Measurements from ENCODE around the gene ID1.
A peak's percentile ranks its signal among the peaks of the same experiment; 100 is the strongest.
"Not testable (repeated sequence)": the region's sequence is repeated elsewhere in the genome, so short reads cannot be mapped to it uniquely, and the experiment has no call there.

The ID1 gene

GRCh38 chr20:31572701-31573554 is 32.2 kb upstream of the ID1 start:
- intact Hi-C loops (cut with DNase I): loop anchor here (5.0 kb wide), 1 partner anchor 149 kb away; the partner anchor contains the start of gene BCL2L1
- peak; percentile 70 to 98 (median 84) for DNase-seq

DNA sequence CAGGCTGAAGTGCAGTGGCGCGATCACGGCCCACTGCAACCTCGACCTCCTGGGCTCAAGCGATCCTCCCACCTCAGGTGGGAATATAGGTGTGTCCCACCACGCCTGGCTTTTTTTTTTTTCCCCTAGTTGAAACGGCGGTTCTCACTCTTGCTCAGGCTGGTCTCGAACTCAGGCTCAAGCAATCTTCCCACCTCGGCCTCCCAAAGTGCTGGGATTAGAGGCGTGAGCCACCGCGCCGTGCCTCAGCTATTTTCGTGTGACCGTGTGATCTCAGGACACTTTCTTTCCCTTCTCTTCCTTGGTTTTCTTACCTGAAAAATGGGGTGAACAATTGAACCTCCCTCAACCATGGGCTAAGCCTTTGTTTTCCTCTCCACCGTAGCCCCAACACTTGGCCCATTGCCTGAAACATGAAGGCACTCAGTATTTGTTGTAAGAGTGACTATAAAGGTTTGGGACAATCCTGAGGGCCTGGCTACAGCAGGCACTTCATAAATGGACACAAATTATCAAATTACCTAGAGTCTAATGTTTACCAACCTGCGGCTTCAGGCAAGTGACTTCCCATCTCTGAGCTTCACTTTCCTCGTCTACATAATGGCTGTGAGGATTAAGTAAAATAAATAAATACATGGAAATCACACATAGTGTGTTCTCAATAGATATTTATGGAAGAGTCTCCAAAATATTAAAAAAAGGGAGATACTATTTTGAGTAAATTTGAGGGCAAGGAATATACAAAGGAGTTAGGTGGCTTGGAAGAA is 31.4 kb upstream of the ID1 start:
- intact Hi-C loops (cut with DNase I): loop anchor here (5.0 kb wide), 1 partner anchor 149 kb away; the partner anchor contains the start of gene BCL2L1
- DNase-seq: no peak

DNA sequence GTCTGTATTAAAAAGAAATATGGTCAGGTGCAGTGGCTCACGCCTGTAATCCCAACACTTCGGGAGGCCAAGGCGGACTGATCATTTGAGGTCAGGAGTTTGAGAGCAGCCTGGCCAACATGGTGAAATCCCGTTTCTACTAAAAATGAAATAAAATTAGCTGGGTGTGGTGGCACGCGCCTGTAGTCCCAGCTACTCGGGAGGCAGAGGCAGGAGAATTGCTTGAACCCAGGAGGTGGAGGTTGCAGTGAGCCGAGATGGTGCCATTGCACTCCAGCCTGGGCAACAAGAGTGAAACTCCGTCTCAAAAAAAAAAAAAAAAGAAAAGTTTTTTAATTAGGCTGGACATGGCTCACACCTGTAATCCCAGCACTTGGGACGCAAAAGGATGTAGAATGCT is 30.1 kb upstream of the ID1 start:
- not testable (repeated sequence) for DNase-seq
- intact Hi-C loops (cut with DNase I): loop anchor here (5.0 kb wide), 1 partner anchor 147 kb away; the partner anchor contains the start of gene BCL2L1

DNA sequence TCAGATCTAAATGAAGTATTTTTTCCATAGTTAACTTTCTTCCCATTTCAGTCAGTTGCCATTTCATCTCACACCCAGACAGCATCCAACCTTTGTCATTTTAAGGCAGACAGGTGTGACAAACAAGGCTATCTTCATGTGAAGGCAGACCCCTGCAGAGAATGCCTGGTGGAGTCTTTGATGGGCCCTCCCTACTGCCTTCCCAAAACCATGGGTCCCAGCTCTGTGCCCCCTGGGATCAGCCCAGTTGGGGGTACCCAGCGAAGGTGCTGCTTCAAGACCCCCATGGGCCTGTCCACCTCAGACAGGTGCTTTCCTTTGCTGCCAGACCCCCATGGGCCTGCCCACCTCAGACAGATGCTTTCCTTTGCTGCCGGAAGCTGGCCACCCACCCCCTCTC is 28.3 kb upstream of the ID1 start:
- intact Hi-C loops (cut with DNase I): no loop called here
- no peak for DNase-seq

GRCh38 chr20:31577194-31577593 is 27.9 kb upstream of the ID1 start:
- intact Hi-C loops (cut with DNase I): no loop called here
- no peak for DNase-seq

- intact Hi-C loops (cut with DNase I): no loop called here
- no peak for DNase-seq
Observed at GRCh38 chr20:31578448-31579138, 26.5 kb upstream of the ID1 start.

- intact Hi-C loops (cut with DNase I): no loop called here
- DNase-seq: no peak
Observed at GRCh38 chr20:31579245-31579644, 25.8 kb upstream of the ID1 start.

DNA sequence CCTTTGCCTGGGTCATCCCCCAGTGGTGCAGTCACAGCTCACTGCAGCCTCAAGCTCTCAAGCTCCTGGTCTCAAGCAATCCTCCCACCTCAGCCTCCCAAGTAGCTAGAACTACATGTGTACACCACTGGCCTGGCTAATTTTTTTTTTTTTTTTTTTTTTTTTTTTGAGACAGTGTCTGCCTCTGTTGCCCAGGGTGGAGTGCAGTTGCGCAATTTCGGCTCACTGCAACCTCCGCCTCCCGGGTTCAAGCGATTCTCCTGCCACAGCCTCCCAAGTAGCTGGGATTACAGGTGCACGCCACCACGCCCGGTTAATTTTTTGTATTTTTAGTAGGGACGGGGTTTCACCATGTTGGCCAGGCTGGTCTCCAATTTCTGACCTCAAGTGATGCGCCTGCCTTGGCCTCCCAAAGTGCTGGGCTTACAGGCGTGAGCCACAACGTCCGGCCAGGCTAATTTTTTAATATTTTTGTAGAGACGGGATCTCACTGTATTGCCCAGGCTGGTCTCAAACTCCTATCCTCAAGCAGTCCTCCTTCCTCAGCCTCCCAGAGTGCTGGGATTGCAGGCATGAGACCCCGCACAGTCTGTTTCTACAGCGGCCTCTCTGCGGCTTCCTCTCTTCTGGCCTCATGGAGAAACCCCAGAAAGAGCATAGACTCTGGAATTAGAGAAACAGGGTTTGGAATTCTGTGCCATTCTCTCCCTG is 25.0 kb upstream of the ID1 start:
- intact Hi-C loops (cut with DNase I); DNase-seq: not testable (repeated sequence)

DNA sequence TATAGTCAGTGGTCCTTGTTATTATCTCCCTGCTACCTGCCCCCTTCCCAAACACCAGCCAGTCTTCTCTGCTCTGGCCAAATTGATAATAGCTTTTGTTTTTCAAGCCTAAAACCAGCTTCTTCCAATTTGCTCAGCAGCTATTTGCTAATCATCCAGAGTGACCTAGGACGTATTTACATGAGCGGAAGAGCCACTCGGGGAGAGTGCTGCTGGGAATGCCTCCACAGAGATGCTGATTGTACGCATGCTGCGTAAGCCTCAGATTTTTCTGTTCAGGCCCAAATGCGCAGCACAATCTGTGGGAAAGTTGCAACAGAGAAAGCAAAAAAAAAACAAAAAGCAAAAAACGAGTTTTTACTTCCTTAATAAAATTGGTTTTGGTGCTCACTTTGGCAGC is 24.4 kb upstream of the ID1 start:
- no peak for DNase-seq
- intact Hi-C loops (cut with DNase I): no loop called here

DNA sequence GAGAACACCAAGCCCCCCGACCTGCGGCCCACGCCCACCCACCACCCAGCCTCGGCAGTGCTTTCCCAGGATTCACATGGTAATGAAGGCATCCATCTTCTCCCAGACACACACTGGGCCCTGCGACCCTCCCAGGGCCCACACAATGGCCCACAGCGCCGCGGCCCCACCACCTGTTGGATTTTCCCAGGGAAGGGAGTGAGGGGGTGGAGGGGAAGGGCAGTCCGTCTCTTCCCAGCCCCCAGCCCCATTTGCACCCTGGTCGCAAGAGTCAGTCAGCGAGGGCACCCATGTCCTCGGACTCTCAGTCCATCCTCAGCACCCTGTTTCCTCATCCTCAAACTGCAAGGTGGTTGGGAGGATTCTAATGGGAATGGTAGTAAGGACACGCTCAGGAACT is 23.7 kb upstream of the ID1 start:
- intact Hi-C loops (cut with DNase I): no loop called here
- DNase-seq: no peak

- peak in 4 of 10 donors; percentile 38 to 91 (median 68) for DNase-seq
- intact Hi-C loops (cut with DNase I): no loop called here
Observed at GRCh38 chr20:31587545-31588389, 17.3 kb upstream of the ID1 start.

- intact Hi-C loops (cut with DNase I): no loop called here
- DNase-seq: no peak
Observed at GRCh38 chr20:31590717-31591225, 14.3 kb upstream of the ID1 start.

- peak in 1 of 10 donors; percentile 76 for DNase-seq
Observed at GRCh38 chr20:31593221-31594001, 11.7 kb upstream of the ID1 start.

DNA sequence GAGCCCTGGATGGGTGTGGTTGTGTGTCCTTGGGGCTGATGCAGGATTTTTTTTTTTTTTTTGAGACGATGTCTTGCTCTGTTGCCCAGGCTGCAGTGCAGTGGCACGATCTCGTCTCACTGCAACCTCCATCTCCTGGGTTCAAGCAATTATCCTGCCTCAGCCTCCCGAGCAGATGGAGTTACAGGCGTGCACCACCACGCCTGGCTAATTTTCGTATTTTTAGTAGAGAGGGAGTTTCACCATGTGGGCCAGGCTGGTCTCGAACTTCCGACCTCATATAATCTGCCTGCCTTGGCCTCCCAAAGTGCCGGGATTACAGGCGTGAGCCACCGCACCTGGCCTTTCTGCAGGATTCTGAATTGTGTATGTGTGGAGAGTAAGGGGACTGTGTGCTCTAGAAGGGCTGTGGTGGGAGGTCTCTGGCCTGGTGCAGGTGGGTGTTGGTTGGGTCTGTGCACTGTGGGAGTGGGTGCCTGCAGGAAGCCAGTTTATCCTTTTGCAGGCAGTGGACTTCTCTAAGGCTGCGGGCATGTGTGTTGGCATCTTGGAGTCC is 11.0 kb upstream of the ID1 start:
- no peak for DNase-seq
- intact Hi-C loops (cut with DNase I): no loop called here

More at GRCh38 chr20:31593221-31594001, 11.7 kb upstream of the ID1 start:
- intact Hi-C loops (cut with DNase I): no loop called here

GRCh38 chr20:31594558-31595379 is 10.3 kb upstream of the ID1 start:
- DNase-seq: no peak
- intact Hi-C loops (cut with DNase I): no loop called here

DNA sequence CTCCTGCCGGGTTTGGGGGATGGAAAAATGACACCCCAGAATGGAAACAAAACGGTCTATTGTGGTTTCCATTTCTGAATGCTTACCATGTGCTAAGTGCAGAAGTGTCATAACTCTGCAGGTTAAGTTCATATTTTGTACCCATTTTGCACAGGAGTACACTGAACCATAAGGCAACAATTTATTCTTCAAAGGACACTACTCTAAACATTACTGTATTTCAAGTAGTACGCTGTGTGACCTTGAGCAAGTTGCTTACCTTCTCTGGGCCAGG is 9.8 kb upstream of the ID1 start:
- no peak for DNase-seq
- intact Hi-C loops (cut with DNase I): no loop called here

- peak in 2 of 10 donors; percentile 19 to 63 for DNase-seq
- intact Hi-C loops (cut with DNase I): no loop called here
Observed at GRCh38 chr20:31595654-31596411, 9.3 kb upstream of the ID1 start.
